NCI-H1694 treated with DMSO at 0.1 percent for 48 hours (cell line): ENCODE measurements around the gene LGMN.
"Not testable (repeated sequence)": the region's sequence is repeated elsewhere in the genome, so short reads cannot be mapped to it uniquely, and the experiment has no call there.

ENCODE experiments used
- DNase-seq: peaks from one replicate; lab custom pipeline; 2025; lab: John Stamatoyannopoulos, UW

The LGMN gene

DNA sequence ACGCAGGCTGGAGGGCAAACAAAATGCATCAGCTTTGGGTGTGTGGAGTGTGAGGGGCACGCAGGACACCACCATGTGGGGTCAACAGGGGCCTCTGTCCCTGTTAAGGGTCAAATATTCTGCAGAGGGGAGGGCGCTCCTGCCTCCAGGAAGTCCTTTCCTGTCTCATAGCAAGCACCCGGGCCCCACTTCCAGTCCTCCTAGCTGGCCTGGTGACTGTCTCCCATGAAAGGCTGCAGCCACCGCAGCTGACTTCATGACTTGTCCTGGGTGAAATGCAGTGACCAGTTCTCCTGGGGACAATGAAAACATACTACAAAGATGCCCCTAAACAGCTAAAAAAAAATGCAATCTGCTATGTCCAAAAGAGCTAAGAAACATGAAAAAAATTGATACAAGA lies 53.6 kb downstream of the LGMN start:
- DNase-seq = no peak

DNA sequence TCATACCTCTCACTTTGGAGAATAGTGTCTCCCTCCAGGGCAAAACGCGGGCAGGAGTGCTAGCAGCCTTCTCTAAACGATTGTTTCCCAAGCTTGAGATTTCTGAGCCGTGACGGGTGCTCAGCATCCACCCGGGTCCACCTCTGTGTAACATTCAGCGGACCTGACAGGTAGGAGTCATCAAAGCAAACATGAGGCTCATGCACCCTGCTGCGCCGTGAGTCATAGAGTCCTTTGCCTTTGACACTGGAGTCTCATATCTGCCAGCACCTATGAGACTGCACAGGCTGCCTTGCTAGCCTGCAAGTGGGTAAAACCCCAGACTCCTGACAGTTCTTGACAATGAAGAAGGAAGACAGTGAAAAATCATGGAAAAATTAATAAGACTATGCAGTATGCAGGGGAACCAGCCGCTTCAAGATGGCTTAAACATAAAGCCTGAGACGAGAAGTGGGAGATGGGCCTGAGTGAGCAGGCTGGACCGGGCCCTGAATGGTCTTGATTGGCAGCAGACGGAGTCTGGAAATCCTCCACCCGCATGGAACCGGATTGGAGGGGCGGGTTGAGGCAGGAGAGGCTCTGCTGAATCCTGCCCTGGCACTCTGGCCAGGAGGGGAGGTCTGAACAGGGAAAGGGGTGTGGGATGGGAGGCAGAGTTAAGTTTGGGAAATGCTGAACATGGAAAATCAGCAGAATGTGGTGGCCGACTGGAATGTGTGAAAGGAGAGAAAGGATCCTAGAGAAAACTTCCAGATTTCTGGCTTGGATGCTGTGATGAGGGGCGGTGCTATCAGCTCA lies 54.2 kb downstream of the LGMN start:
- peak; percentile 39 for DNase-seq

DNA sequence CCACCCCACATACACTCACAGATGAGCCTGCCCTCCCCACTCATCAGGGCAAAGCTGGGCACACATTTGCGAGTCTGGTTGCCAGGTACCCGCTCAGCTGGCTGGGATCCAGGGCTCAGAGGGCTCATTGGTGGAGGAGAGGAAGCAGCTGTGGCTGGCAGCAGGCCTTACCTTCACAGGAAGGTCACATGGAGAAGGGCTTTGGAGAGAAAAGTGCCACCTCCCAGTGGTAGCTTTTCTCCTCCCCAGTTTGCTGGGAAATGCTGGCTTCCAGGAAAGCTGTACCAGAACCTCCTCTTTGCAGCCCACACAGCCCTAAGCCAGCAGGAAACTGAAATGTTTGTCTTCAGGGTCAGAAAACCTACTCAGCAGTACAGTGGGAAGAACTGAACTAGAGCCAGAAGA lies 55.6 kb downstream of the LGMN start:
- peak; percentile 99 for DNase-seq

DNA sequence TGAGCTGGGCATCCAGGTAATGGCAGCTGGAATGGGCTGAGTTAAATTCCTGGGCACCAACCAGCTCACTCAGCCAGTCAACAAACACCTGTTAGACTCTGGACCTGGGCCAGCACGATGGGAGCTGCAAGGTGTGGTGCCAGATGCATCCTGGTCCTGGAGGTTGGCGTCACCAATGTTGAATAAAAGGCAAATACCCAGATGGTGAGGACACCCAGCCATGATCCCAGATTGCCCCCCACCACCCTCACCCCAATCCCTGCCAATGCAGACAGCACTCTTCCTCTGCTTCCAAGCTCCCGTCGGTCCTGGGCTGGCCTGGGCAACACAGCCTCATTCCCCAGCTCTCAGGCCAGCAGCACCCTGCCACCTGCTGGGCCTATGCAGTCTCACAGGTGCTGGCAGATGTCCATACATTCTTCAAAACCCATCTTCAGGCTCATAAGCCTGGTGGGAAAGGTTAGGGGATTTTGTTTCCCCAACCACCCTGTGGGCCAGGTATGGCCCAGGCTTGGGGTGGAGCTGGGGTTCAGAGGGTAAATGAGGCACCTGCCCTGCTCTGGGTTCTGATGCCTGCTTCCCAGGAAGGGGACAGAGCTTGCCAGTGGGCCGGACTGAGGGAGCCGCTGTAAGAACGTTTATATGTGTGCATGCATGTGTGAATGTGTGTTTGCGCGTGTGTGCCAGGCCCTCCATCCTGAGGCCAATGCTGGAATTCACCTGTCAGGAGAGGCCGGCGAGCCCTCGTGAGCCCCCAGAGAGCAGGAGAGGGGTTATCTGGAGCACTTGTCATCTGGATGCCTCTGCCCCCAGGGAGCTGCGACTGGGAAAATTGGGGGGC lies 58.0 kb downstream of the LGMN start:
- peak; percentile 95 for DNase-seq

DNA sequence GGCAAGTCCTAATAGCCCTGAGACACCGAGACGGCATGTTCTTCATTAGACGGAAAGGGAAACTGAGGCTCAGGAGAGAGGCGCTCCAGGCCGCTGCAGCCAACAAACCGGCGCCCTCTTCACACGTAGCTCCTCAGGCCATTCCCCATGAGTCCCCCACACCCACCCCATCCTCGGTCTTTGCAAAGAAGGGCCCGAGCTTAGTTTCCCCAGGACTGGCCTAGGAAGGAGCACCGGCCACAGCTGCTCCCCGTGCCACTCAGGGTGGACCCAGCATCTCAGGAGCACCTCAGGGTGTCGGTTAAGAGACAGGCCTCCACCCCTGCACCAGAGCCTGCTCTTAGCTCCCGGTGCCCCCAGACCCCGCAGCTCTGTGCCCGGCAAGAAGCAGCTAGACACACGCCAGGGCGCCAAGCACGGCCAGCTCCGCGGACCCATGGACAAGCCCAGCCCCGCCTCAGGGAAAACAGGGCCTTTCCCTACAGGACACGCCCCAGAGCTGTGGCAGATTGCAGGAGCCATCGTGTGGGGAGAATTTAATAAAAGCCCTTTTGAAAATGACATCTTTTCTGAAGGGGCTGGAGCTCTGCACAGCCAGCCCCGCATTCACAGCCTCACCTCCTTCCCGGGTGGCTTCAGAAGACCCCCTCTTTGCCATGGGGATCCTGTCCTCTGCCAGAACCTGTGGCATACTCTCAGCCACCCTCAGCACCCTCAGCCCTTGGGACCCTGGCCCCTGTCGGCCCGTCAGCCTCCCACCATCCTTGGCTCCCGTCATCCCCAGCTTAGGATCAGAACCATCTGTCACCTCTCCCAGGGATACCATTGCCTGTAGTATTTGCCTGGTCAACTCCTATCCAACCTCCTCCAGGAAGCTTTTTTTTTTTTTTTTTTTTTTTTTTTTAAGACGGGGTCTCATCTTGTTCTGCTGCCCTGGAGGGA lies 59.7 kb downstream of the LGMN start:
- DNase-seq = peak; percentile 92

DNA sequence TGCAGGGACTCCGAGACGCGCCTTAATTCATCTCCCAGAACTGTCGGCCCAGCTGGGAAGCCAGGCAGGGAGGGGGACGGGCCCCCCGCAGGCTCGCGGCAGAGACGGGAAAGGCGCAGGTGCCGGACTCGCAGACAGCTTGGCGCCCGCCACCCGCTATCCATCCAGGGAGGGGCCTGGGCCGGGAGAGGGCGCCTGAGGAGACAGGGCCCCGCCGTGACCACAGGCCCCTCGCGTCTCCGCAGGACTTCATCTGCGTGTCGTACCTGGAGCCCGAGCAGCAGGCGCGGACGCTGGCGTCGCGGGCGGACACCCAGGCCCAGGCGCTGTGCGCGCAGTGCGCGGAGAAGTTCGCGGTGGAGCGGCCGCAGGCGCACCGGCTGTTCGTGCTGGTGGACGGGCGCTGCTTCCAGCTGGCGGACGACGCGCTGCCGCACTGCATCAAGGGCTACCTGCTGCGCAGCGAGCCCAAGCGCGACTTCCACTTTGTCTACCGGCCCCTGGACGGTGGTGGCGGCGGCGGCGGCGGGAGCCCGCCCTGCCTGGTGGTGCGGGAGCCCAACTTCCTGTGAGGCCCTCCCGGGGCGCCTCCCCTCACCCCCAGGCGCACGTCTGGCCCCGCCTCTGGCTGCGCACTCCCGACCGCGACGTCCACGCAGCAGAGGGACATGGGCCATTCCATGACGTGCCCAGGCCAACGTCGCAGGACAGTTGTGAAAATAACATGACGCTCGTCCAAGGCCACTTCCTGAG lies 60.6 kb downstream of the LGMN start:
- peak; percentile 24 for DNase-seq

DNA sequence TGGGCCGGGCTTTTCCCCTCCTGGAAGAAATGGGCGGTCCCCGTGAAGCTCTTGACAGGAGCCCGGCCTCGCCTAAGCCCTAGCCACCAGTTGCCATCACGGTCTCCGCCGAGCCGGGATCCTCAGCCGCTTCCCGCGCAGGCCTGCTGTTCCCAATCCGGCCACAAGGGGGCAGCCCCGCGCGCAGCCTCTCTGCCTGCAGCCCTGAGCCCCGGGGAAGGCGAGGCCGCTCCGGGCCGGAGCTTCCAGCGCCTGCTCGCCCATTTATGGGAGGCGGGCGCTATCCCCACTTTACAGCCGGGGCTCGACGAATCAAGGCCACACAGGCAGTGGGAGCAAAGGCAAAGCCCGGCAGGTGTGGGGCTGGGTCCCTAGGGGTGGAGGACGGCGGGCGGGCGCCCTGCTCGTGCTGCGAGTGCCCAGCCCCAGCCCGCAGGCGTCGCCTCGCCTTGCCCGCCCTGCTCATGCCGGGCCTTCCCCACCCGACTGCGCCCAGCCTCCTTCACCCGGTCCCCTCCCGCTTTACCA lies 61.5 kb downstream of the LGMN start:
- DNase-seq = peak; percentile 85

DNA sequence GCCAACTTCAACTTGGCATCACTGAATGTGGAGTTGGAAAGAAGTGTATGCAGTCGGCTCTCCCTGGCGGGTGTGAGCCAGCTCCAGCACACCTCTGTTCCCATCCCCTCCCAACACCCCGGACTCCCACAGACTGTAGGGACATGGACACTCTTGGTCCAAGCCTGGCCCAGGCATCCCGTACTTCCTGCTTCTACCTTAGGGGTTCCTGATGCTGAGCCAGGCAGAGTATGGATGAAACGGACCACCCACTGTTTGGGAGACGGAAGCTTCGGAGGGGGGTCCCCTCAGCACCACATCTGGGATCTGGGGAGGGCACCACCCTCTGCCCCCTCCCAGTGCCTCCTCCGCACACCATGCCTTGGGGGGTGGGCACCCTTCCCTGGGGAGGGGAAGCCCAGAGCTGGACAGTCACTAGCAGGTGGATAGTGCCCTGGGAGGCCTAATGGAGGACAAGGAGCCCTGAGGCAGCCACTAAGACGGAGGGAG lies 62.0 kb downstream of the LGMN start:
- no peak for DNase-seq

DNA sequence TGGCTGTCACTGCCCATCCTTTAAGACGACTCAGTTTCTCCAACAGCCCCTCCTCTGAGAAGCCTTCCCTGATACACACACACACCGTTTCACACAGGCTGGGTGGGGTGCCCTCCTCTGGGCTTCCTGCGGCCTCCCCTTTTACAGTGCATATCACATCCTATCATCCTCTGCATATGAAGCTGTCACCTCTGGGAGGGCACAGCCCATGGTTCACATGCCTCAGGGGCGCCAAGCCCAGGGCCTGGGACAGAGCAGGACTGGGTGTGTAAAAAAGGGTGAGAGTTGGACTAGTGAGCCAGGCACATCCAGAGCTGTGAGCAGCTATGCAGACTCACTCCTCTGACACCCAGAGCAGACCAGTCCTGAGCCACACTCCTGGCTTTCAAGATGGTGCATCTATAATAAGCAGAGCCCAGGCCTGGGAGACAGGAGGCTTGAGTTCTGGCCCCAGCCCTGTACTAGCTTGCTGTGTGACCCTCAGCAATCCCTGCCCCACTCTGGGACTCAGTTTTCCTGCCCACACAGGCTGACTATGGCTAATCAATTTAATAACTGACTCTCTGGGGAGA lies 62.6 kb downstream of the LGMN start:
- DNase-seq = no peak

DNA sequence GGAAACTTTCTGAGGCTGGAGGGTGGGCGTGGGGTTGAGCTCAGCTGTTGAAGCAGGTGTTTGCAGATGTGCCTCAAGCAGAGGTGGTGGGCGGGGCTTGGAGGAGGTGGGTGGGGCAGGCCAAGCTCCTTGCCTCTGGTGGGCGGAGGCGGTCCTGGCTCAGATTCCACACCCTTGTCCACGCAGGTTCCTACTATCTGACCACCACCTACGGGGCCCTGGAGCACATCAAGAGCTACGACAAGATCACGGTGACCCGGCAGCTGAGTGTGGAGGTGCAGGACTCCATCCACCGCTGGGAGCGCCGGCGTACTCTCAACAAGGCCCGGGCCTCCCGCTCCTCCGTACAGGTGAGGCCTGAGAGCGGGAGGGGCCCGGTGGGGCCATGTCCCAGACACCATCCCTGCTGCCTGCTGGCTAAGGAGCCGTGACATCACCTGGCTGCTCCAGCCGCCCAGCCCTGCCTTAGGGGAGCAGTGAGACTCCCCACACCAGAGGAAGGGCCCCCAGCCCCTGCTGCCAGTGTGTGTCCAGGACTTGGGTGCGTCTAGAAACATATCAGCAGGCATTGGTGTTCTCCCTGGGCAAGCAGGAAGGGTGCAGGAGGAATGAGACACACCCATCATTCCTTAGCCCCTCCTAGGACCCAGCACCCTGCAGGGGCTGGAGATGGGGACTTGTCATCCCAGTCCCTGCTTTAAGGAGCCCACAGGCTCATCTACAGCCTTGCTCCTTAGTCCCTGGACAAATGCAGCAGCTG lies 63.4 kb downstream of the LGMN start:
- no peak for DNase-seq

DNA sequence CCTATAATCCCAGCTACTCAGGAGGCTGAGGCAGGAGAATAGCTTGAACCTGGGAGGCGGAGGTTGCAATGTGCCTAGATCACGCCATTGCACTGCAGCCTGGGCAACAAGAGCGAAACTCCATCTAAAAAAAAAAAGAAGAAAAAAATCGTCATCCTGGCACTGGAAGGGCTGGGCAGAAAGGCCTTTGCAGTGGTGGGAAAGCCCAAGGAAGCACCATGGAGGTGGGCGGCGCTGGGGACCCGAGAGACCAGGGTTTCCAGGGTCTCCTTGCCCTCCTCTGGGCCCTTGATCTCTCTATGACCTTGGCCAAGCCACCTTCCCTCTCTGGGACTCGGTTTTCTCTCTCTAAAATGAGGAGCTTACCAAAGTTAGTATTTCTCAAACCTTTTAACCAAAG lies 65.4 kb downstream of the LGMN start:
- DNase-seq = no peak

DNA sequence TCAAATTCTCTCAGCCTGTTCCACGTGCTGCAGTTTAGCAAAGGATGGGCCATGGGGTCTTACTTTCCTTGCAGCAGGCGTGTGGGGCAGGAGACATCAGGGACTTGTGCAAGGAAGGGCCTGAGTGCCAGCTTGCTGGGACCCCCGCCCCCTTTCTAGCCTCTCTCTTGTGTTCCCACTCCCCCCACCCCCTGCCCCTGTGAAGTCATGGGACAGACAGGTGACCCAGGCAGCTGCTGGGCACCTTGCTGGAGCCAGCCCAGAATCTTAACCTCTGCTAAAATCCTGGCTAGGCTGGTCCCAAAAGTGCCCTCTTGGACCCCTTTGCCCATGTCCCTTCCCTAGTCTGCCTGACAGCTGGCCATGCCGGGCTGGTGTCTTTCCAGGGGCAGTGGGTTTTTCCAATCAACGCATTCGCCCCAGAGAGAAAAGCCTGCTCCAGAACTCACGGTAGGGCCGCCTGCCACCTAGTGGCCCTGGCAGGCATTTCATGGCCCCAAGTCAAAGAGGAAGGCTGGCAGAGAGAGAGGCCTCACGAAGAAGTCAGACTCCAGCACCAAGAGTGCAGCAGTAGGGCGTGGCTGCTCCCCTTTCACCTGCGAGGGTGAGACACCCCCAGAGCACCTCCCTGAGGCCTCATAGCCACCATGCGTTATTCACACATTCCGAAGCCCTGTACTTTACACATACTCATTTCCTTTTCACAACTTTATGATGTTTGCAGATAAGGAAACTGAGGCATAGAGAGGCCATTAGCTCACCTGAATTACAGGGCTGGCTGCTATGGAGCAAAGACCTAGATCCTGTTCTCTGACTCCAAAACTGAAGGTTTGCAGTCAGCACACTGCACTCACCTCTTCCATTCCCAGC lies 67.4 kb downstream of the LGMN start:
- peak; percentile 85 for DNase-seq

DNA sequence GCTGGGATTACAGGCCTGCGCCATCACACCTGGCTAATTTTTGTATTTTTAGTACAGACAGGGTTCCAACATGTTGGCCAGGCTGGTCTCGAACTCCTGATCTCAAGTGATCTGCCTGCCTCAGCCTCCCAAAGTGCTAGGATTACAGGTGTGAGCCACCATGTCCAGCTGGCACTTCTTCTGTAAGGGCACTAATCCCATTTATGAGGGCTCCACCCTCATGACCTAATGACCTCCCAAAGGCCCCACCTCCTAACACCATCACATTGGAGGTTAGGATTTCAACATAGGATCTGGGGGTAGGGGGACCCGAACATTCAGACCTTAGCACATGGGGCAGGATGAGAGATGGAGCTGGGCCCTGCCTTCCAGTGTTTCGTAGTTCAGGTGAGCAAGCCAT lies 68.1 kb downstream of the LGMN start:
- DNase-seq = not testable (repeated sequence)

DNA sequence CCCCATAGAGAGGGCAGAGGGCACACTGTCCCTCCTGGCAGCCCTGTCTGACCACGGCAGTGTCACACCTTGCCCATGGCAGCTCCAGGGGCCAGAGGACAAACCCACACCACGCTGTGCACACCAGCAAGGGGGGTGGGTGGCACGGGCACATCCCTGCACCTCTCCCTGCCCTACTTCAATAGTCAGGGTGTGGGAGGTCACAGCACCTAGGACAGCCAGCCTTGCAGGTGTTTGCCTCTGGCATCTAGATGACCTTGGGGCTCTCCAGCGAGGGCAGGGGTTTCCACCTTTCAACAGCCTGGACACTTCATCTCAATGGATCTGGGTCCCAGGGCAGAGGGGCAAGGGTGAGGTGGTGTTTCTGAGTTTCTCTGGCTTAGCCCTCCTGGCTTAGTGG lies 69.2 kb downstream of the LGMN start:
- DNase-seq = no peak

DNA sequence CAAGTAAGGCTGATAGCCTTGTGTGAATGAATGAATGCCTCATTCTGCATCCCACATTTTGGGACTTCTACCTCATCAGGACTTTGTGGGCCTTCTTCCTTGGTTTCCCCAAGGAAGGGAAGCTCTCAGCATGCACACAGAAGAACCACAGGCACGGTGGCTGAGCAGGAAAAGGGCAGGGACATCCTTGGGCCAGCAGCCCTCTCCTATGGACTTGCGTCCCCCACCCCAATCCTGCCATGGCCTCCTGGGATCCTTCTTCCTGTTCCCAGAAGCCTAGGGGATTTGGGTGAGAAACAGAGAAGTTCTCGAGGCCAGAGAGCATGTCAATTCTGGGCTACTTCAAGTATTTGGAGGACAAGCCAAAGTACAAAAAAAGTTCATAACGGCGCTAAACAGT lies 69.7 kb downstream of the LGMN start:
- no peak for DNase-seq

DNA sequence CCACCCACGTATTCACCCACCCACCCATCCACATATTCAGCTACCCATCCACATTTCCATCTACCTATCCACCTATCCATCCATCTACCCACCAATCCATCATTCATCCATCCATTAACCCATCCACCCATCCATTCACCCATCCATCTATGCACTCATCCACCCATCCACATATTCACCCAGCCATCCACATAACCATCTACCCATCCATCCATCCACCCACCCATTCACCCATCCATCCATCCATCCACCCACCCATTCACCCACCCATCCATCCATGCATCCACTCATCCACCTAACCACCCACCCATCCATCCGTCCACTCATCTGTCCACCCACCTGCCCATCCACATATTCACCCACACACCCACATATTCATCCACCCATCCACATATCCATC lies 70.5 kb downstream of the LGMN start:
- no peak for DNase-seq

DNA sequence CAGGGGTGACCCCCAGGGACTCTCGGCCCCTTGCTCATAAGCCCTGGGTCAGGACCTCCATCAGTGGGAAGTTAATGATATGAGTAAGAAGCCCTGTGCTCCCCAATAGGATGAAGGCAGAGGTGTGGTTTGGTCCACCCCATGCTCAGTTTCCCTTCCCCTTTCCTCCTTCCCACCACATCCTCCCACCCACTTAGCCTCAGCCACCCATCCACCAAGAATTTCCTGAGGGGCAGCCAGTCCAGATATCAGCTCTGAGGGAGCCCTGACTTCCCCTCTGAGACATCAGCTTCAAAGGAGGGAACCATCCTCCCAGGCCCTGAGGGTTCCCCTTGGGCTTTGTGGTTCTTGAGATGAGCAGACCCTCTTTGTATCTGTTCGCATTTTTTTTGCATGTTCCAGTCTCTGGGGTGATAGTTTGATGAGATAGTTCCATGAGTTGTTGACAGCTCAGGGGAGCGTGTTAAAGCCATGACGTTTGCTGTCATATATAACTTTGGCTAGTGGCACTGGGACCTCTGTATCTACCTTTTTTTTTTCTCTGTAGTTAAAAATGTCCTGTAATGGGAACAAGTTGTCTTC lies 71.2 kb downstream of the LGMN start:
- no peak for DNase-seq

DNA sequence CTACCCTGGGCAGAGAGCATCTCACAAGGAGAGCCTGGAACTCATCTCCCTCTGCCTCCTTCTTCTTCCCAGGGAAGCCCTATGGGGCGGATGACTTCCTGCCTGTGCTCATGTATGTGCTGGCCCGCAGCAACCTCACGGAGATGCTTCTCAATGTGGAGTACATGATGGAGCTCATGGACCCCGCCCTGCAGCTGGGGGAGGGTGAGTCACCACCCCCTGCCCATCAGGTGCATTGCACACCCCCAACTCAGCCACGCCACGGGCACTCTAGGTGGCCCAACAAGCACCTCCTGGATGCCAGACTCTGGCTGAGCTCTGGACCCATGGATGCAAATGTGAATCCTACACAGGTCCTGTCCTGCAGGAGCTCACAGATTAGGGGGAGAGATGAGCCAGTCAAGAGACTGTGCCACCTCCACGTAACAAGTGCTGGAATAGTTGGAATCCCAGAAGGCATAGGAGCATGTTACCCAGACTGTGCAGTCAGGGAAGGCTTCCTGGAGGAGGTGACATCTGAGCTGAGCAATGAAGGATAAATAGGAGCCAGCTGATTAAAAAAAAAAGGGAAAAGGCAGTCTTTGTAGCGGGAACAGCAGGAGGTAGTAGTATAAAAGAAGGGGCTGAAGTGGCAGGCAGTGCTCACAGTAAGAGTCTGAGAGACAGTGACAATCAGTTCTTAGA lies 71.9 kb downstream of the LGMN start:
- DNase-seq = no peak
